H54 (cell line): Measurements from ENCODE around the gene SCAPER.

Experiments
- DNase-seq: peaks from one replicate; pipeline ENCODE4 v3.0.0; 2011; ENCODE audit warnings: low spot score, mixed read lengths; ENCODE audit not compliant: insufficient read length
- FAIRE-seq: peaks from 3 replicates; lab custom pipeline; 2011; peaks lifted over from hg19 to GRCh38; lab: Jason Lieb, UNC
- POLR2A ChIP-seq: IDR thresholded peaks from 2 replicates; pipeline ENCODE4 v1.6.1; 2011; ENCODE audit warnings: low read depth, mild to moderate bottlenecking, low read length

SCAPER gene

GRCh38 chr15:76809412-76810103 lies 95.6 kb downstream of the SCAPER start:
- DNase-seq, result no peak
- FAIRE-seq, result no peak
- no peak for TF ChIP-seq POLR2A

DNA sequence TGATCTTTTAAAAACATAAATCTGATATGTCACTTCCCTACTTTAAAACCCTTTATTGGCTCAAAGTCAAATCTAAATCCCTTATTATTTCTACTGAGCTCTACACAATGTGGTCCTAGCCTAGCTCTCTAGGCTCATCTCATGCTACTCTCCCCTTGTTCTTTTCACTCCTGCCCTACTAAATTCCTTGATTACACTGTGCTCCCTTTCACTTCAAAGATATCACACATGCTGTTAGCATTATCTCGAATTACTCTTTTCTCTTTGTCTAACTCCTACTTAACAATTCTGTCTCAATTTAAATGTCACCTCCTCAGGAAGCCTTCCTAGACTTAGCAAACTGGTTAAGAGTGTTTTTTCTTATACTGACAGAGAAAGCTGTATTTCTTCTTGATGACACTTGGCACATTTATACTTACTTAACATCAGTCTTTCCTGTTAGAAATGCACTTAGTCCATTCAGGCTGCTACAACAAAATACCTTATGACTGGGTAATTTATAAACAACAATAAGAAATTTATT lies 102.0 kb downstream of the SCAPER start:
- DNase-seq, result no peak
- no peak for TF ChIP-seq POLR2A
- FAIRE-seq, result no peak

- no peak for DNase-seq
- no peak for FAIRE-seq
- TF ChIP-seq POLR2A, result no peak
Measured at GRCh38 chr15:76802411-76802810, 102.7 kb downstream of the SCAPER start.

- peak; percentile 19 for DNase-seq
- FAIRE-seq, result peak; percentile 89
- TF ChIP-seq POLR2A, result no peak
Measured at GRCh38 chr15:76799760-76800159, 105.4 kb downstream of the SCAPER start.

DNA sequence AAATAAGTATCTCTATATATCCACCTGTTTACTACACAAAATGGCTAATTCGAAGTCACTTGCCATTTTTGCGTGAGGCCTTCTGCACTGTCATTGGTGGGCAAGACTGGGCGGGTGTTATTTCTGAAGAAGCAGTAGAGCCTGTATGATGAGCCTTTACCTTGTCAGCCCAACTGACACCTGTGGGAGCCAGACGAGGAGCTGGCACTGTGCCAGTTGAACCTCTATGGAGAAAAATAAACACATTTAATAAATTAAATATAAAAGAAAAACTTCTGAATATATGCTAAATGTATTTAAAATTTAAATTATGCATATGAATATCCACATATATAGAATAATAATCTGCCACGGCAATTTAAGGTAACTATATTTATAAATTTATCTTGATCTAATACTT lies 109.9 kb downstream of the SCAPER start:
- DNase-seq (no peak), FAIRE-seq (no peak)
- TF ChIP-seq POLR2A, result no peak

- DNase-seq, result no peak
- TF ChIP-seq POLR2A, result no peak
- no peak for FAIRE-seq
Measured at GRCh38 chr15:76793162-76793561, 112.0 kb downstream of the SCAPER start.

DNA sequence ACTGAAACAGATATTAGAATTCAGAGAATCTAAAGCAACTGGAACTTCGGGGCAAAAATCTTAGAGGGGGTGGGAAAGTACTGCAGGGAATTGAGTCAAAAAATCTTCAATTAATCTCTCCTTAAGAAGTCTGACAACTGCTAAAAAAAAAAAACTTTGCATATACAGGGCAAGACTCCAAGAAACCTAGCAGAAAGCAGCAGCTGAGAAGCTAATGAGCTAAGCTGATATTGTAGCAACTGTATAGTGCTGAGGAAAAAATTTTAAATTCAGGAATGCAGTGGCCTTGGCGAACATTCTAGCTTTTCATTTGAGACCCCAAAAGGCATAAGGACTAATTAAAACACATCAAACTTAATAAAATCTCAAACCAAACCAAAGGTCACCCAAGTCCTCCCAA lies 113.6 kb downstream of the SCAPER start:
- TF ChIP-seq POLR2A, result no peak
- DNase-seq, result no peak
- no peak for FAIRE-seq

DNA sequence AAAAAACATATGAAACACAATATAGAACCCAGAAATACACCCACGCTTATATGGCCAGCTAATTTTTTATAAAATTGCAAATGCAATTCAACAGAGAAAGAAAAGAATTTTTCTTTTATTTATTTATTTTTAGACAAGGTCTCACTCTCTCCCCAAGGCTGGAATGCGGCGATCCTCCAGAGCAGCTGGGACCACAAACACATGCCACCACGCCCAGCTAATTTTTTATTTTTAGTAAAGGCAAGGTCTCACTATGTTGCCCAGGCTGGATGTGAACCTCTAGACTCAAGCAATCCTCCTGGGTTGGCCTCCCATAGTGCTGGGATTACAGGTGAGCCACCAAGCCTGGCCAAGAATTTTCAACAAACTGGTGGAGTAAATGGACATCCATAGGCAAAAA lies 117.9 kb downstream of the SCAPER start:
- TF ChIP-seq POLR2A, result no peak
- FAIRE-seq, result no peak

GRCh38 chr15:76776969-76777368 lies 128.2 kb downstream of the SCAPER start:
- no peak for FAIRE-seq

More for the DNA sequence above, 117.9 kb downstream of the SCAPER start:
- no peak for DNase-seq

GRCh38 chr15:76776480-76776879 lies 128.7 kb downstream of the SCAPER start:
- no peak for FAIRE-seq
- DNase-seq, result no peak
- TF ChIP-seq POLR2A, result no peak

More at GRCh38 chr15:76776969-76777368, 128.2 kb downstream of the SCAPER start:
- DNase-seq, result no peak
- TF ChIP-seq POLR2A, result no peak

- DNase-seq, result no peak
- no peak for FAIRE-seq
- no peak for TF ChIP-seq POLR2A
Measured at GRCh38 chr15:76773234-76773633, 131.9 kb downstream of the SCAPER start.

GRCh38 chr15:76772776-76773175 lies 132.4 kb downstream of the SCAPER start:
- no peak for TF ChIP-seq POLR2A
- DNase-seq (no peak), FAIRE-seq (no peak)

- DNase-seq (no peak), FAIRE-seq (no peak)
- no peak for TF ChIP-seq POLR2A
Measured at GRCh38 chr15:76764004-76764403, 141.1 kb downstream of the SCAPER start.

- TF ChIP-seq POLR2A, result no peak
- FAIRE-seq, result no peak
- no peak for DNase-seq
Measured at GRCh38 chr15:76763554-76763953, 141.6 kb downstream of the SCAPER start.

GRCh38 chr15:76756381-76756780 lies 148.8 kb downstream of the SCAPER start:
- no peak for TF ChIP-seq POLR2A
- DNase-seq, result no peak
- FAIRE-seq, result no peak
